GM11168 (cell line): ENCODE data around the gene VSX1.

ENCODE experiments used
- in situ Hi-C: fragments of 300-500 bp; cut with MboI; formaldehyde crosslinking; loops from one replicate; pipeline ENCODE4 v1.12.0; 2022; ENCODE audit warnings: low sequenced_read_pairs; ENCODE audit not compliant: unreplicated experiment

VSX1 gene

GRCh38 chr20:25055711-25056495 lies 26.0 kb downstream of the VSX1 start:
- in situ Hi-C loops: no loop called here

- in situ Hi-C loops: loop anchor here (5.0 kb wide), 1 partner anchor 53 kb away; no protein-coding TSS in a partner anchor
These were observed 26.8 kb downstream of the VSX1 start for GRCh38 chr20:25054995-25055629.

DNA sequence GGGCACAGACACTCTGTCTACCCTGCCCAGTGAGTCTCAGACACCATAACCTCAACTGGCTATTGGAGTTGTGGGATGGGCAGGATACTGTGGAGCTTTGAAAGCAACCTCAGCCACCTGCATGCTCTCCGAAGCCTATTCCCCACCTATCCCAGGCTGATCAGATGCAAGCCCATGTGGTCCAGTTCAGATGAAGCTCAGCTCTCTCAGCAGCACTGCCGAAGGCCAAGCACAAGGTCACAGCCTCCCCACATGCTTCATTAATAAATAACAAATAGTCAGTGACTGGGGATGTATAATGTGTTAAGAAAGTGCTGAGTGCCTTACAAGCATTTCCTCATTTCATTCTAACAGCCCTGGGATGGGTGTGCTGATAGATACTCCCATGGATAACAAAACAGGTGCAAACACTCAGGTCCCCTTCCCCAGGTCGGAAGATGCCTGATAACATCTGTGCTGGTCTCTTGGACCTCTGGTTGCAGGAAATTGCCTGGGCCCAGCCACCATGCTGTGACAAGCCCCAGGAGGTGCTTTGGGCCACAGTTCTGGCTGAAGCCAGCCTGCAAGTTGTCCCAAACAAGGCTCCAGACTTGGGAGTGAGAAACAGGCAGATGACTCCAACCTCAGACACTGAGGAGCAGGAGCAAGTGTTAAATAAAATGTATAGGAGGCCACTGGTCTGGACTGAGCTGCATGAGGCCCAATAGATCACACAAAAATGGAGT lies 27.7 kb downstream of the VSX1 start:
- in situ Hi-C loops: loop anchor here (5.0 kb wide), 1 partner anchor 52 kb away; no protein-coding TSS in a partner anchor

DNA sequence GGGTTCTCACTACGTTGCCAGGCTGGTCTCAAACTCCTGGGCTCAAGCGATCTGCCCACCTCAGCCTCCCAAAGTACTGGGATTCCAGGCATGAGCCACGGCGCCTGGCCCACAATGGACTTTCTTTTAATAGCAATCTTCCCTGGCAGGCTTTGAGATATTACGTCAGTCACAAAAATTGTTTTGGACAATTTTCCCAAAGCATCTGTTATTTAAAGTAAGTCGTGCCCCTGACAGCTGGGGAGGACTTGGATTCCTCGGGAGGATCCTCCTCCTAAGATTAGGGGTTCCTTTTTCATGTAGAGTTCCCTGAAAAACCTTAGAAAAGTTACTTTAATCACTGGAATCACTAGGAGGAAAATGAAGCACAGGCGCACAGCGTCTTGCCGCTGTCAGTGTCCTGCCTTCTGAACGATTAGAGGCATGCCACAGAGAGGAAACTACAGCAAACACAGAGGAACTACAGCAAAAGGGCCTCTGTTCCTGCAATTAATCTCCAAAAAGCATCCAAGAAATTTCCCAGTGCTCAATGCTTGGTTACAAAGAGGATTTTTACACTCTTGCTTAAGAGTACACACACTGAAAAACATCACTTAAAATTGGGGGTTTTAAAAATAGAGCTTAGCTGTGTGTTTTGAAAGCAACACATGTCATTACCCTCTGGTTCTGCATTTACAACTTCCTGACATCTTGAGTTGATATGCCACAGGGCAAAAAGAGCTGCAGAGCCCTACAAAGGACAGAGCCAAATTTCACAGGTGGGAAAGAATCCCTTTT lies 28.5 kb downstream of the VSX1 start:
- in situ Hi-C loops: loop anchor here (5.0 kb wide), 1 partner anchor 51 kb away; no protein-coding TSS in a partner anchor

- in situ Hi-C loops: loop anchor here (5.0 kb wide), 1 partner anchor 50 kb away; no protein-coding TSS in a partner anchor
These were observed 29.4 kb downstream of the VSX1 start for GRCh38 chr20:25052255-25053194.

GRCh38 chr20:25051386-25052155 lies 30.4 kb downstream of the VSX1 start:
- in situ Hi-C loops: loop anchor here (5.0 kb wide), 1 partner anchor 49 kb away; no protein-coding TSS in a partner anchor

DNA sequence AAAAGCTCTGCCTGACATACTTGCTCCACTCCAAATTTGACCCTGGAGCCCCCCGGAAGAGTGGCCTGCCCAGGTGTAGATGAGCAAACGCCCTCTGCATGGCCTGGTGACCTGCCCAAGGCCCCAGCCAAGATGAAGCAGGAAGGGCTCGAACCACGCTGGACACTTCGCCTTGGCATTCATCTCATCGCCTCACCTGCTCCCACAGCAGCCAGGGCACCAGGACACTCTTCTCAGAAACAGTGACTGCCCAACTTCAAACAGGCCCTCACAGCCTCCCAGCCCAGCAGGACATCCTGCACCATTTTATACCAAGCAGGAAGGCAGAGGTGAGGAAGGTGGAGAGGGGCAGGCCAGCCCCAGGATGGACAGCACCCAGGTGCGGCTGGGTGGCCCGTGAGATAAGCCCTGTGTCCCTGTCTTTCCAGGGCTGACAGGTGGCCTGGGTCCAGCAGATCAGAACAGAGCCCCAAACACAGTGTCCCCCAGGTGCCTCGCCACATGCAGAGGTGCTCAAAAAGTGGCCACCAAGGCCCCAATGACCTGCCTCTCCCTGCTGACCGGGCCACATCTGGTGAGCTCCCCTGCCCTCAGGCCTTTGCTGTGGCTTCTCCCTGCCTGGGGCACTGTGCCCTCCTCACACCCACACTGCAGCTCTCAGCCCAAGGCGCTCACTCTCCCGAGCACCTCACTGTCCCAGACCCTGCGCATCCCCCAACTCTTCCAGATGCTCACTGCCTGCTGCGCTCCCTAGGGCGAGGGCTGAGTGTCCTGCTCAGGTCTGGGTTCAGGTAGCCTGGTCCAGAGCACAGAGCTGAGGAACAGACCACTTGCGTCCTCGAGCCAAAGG lies 31.2 kb downstream of the VSX1 start:
- in situ Hi-C loops: loop anchor here (5.0 kb wide), 1 partner anchor 48 kb away; no protein-coding TSS in a partner anchor

DNA sequence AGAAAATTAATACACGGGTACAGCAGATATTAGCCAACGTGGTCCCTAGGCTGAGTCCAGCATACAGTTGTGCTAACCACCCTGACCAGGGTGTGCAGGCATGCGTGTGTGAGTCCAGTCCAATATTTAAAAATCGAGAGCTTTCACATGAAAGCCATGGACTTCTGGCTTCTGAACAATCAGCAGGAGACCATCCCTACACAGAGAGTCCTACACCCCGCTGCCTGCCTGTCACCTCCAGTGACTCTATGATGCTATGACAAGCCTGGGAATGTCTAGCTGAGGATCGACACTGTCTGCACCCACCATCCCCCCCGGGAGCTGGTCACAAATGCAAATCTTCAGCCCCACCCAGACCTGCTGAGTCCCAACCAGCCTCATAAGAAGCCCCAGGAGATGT lies 31.9 kb downstream of the VSX1 start:
- in situ Hi-C loops: loop anchor here (5.0 kb wide), 1 partner anchor 48 kb away; no protein-coding TSS in a partner anchor

DNA sequence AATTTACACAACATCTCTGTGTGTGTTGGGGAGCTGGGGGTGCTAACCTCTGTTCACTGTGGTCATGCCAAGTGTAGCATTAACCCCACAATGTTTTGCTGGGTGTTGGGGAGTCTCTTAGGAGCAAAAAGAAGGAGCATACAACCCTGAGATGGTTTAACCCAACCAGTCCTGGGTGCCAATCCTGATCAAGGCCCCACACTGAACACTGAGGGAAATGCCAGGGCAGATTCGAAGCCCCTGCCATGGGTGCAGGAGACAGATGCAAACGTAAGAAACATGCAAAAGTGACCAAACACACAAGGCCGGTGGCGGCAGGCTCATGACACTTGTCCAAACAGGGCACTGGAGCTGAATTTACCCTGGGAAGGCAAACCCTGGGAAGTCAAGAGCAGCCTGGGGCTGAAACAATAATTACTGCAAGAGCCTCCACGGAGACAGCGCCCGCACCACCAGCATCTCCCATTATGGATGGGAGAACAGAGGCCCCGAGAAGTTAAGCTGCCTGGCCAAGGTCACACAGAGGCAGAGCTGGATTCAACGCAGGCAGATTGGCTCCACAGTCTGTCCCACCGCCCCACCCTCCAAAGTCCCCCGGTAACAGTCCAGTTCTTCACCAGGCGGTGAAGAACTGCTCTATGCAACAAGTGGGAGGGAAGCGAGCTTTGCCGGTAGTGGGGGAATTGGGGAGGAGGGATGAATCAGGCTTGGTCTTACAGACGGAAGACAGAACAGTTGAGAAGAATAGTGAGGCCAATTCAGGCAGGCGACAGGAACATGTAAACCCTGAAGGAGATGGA lies 32.5 kb downstream of the VSX1 start:
- in situ Hi-C loops: loop anchor here (5.0 kb wide), 1 partner anchor 47 kb away; no protein-coding TSS in a partner anchor

GRCh38 chr20:25048519-25048952 lies 33.4 kb downstream of the VSX1 start:
- in situ Hi-C loops: no loop called here

GRCh38 chr20:25047766-25048165 lies 34.2 kb downstream of the VSX1 start:
- in situ Hi-C loops: no loop called here

- in situ Hi-C loops: no loop called here
These were observed 34.9 kb downstream of the VSX1 start for GRCh38 chr20:25046736-25047666.

DNA sequence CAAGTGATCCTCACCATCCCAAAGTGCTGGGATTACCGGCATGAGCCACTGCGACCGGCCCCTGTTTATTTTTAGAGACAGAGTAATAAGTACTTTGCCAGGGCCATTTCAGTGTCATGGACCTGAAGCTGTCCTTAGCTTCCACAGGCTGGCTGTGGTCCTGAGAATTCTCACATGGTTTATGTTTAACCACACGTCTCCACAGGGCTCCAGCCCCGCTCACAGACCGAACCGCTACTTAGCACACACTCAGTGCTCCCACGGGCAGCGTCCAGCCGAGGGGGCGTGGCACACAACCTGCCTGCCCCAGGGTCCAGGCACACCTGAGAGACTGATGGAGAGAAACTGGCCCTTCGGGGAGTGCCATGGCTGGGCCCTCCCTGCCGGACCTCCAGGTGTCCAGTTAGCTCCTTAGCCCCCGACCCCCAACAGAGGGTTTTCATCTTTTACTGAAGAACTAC lies 35.7 kb downstream of the VSX1 start:
- in situ Hi-C loops: no loop called here

- in situ Hi-C loops: no loop called here
These were observed 36.6 kb downstream of the VSX1 start for GRCh38 chr20:25045343-25045712.

GRCh38 chr20:25044660-25045342 lies 37.1 kb downstream of the VSX1 start:
- in situ Hi-C loops: no loop called here
